HG03066 (cell line): ENCODE results near the gene SLC25A29.
A peak's percentile ranks its signal among the peaks of the same experiment; 100 is the strongest.
"Not testable (repeated sequence)": the region's sequence is repeated elsewhere in the genome, so short reads cannot be mapped to it uniquely, and the experiment has no call there.

ENCODE experiments used
- ATAC-seq: cut with Tn5 transposase; IDR thresholded peaks from one replicate; pipeline ENCODE4 v1.9.1; 2021; ENCODE audit warnings: low read depth; ENCODE audit not compliant: unreplicated experiment

The SLC25A29 gene

GRCh38 chr14:100295376-100296105 is 10.7 kb downstream of the SLC25A29 start:
- no peak for ATAC-seq

GRCh38 chr14:100294963-100295330 is 11.3 kb downstream of the SLC25A29 start:
- no peak for ATAC-seq

GRCh38 chr14:100294213-100294962 is 11.9 kb downstream of the SLC25A29 start:
- no peak for ATAC-seq

GRCh38 chr14:100293497-100294212 is 12.6 kb downstream of the SLC25A29 start:
- ATAC-seq: no peak

- ATAC-seq: no peak
These were observed 13.3 kb downstream of the SLC25A29 start for GRCh38 chr14:100292776-100293461.

GRCh38 chr14:100292301-100292775 is 13.9 kb downstream of the SLC25A29 start:
- no peak for ATAC-seq

GRCh38 chr14:100291305-100292075 is 14.8 kb downstream of the SLC25A29 start:
- no peak for ATAC-seq

GRCh38 chr14:100290607-100291304 is 15.5 kb downstream of the SLC25A29 start:
- no peak for ATAC-seq

GRCh38 chr14:100289916-100290606 is 16.2 kb downstream of the SLC25A29 start:
- ATAC-seq: no peak

- ATAC-seq: no peak
These were observed 17.7 kb downstream of the SLC25A29 start for GRCh38 chr14:100288382-100289185.

- not testable (repeated sequence) for ATAC-seq
These were observed 18.3 kb downstream of the SLC25A29 start for GRCh38 chr14:100287998-100288295.

GRCh38 chr14:100287202-100287997 is 18.8 kb downstream of the SLC25A29 start:
- ATAC-seq: no peak

- no peak for ATAC-seq
These were observed 19.6 kb downstream of the SLC25A29 start for GRCh38 chr14:100286484-100287191.

- ATAC-seq: no peak
These were observed 20.3 kb downstream of the SLC25A29 start for GRCh38 chr14:100285913-100286400.

GRCh38 chr14:100285021-100285912 is 21.0 kb downstream of the SLC25A29 start:
- peak; percentile 77 for ATAC-seq
